ENCODE measurements around the gene RHBDF2. TPM values are rescaled to one million over a fixed set of nuclear protein-coding genes. Genes with fewer than 3 reads are reported as not detected.

RHBDF2 gene
- total RNA-seq, 5 donors from 2014 or later (not counting 1 experiment from before 2014, with no cell fraction given) = 35.2 to 99.0 (median 74.0) TPM

DNA sequence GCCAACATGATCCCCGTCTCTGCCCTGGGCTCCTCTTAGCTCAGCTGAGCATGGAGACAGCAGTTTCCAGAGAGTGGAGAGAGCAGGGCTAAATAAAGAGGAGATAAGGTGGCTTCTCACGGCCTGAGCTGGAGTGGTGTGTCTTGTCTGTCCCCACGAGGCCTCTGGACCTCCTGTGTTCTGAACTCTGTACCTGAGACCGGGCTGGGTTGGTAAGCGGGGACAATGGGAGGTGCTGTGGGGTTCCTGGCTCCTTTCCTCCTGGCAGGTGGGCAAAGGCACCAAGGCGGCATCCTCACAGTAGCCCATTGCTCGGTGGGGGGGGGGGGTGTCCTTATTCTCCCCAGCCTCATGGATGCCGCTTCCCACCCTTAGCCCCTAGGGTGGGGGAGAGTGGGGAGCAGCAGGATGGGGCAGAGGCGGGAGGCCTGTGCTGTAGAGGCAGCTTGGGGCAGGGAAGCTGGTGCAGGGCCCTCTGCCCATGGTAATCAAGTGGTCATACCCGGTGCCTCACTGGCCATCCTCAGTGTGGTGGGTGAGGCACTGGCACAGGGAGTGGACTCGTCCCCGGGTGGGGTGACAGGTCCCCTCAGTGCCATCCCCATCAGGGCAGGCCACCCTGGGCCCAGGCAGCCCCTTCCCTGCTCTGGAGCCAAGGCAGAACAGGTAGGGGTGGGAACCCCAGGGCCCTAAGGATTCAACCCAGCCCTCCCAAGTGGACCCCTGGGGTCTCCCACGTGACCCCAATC is 31.1 kb downstream of the RHBDF2 start:
- H3K36me3 Mint-ChIP-seq = peaks cover 15% of the 10 kb centered on the region
- WGBS (ENCODE audit: insufficient coverage) = 86% methylated on average over 6 of the region's 13 CpGs
- Histone ChIP-seq H3K27me3 (replicated peaks in 1 of 2; ENCODE audit: control insufficient read depth in 2 of 2, extremely low read depth in 1 of 2, insufficient read depth in 2 of 2, low read length in 1 of 2) (no peaks in the 10 kb centered on the region), H3K36me3 (ENCODE audit: control insufficient read depth in 2 of 2, extremely low read depth in 1 of 2, insufficient read depth in 1 of 2, low read length in 1 of 2) (peaks cover 29 to 32% of the 10 kb centered on the region in 2 donors), H3K4me1 (ENCODE audit: control insufficient read depth in 1 of 2, extremely low read depth in 1 of 2, insufficient read depth in 2 of 2, low read length in 2 of 2) (peaks cover 0 to 6% of the 10 kb centered on the region in 2 experiments), H3K9me3 (no peaks in the 10 kb centered on the region), H3K27ac (ENCODE audit: low read length) (no peak overlapping the region), H3K4me3 (ENCODE audit: control insufficient read depth in 1 of 2, extremely low read depth in 1 of 2, low read length in 1 of 2) (no peak overlapping the region)
- ATAC-seq (replicated peaks in 1 of 4) (no peak), DNase-seq (no peak)
- peaks cover 3 to 5% (median 4%) of the 10 kb centered on the region in 3 donors for H3K4me1 Mint-ChIP-seq
- H3K9me3 Mint-ChIP-seq = no peaks in the 10 kb centered on the region
- H3K27ac Mint-ChIP-seq = no peak overlapping the region
- ChIA-PET POLR2A (no interaction called here), CTCF (no interaction called here)
- H3K4me3 Mint-ChIP-seq = no peak overlapping the region
- H3K27me3 Mint-ChIP-seq = no peaks in the 10 kb centered on the region

DNA sequence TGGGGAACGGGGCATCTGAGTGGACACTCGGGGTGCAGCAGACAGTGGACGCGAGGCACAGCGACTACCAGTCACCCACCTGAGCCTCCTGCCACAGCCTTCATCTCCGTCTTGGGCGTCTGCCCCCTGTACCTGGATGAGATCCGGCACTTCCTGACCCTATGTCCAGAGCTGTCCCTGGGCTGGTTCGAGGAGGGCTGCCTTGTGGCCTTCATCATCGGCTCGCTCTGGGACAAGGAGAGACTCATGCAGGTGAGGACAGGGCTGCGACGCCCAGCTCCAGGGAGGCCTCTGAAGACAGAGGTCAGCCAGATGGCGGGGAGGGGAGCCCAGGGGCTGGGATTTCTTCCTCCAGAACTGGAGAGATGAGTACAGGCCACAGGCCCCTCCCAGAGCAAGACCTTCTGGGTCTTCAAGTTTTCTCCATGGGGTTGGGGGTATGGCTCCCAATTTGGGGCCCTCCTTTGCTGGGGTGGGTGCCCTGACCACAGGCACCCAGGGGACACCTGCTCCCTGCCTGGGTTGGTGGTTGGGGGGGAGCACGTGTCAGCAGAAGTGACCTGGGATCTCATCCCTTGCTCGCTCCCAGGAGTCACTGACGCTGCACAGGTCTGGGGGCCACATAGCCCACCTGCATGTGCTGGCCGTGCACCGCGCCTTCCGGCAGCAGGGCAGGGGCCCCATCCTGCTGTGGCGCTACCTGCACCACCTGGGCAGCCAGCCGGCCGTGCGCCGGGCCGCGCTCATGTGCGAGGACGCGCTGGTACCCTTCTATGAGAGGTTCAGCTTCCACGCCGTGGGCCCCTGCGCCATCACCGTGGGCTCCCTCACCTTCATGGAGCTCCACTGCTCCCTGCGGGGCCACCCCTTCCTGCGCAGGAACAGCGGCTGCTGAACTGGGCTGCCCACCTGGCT is 31.9 kb downstream of the RHBDF2 start:
- POLR2A ChIA-PET = no interaction called here
- H3K4me1 Mint-ChIP-seq = peaks cover 3 to 5% (median 4%) of the 10 kb centered on the region in 3 donors
- no peaks in the 10 kb centered on the region for H3K9me3 Mint-ChIP-seq
- CTCF ChIA-PET = no interaction called here
- 95% methylated on average over 34 of the region's 38 CpGs for WGBS (ENCODE audit: insufficient coverage)
- Histone ChIP-seq H3K36me3 (ENCODE audit: control insufficient read depth in 2 of 2, extremely low read depth in 1 of 2, insufficient read depth in 1 of 2, low read length in 1 of 2) (peaks cover 23 to 28% of the 10 kb centered on the region in 2 donors), H3K4me1 (ENCODE audit: control insufficient read depth in 1 of 2, extremely low read depth in 1 of 2, insufficient read depth in 2 of 2, low read length in 2 of 2) (peaks cover 0 to 6% of the 10 kb centered on the region in 2 experiments), H3K27me3 (replicated peaks in 1 of 2; ENCODE audit: control insufficient read depth in 2 of 2, extremely low read depth in 1 of 2, insufficient read depth in 2 of 2, low read length in 1 of 2) (no peaks in the 10 kb centered on the region), H3K4me3 (ENCODE audit: control insufficient read depth in 1 of 2, extremely low read depth in 1 of 2, low read length in 1 of 2) (no peak overlapping the region), H3K9me3 (no peaks in the 10 kb centered on the region), H3K27ac (ENCODE audit: low read length) (no peak overlapping the region)
- H3K4me3 Mint-ChIP-seq = no peak overlapping the region
- peaks cover 14% of the 10 kb centered on the region for H3K36me3 Mint-ChIP-seq
- H3K27ac Mint-ChIP-seq = no peak overlapping the region
- ATAC-seq (replicated peaks in 1 of 4) = no peak
- DNase-seq = no peak
- no peaks in the 10 kb centered on the region for H3K27me3 Mint-ChIP-seq

DNA sequence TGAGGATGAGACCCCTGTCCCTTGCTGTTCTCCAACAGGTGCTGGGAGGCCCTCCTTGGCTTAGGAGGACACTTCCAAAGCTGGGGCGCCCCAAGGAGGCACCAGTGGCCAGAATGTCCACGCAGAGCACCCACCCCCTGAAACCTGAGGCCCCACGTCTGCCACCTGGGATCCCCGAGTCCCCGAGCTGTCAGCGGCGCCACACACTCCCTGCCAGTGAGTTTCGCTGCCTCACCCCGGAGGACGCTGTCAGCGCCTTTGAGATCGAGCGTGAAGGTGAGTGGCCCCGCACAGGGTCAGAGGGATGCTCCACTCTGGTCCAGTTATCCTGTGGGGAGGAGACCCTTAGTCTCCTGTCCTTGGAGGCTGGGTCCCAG is 32.6 kb downstream of the RHBDF2 start:
- Mint-ChIP-seq H3K4me3 (no peak overlapping the region), H3K27ac (no peak overlapping the region), H3K9me3 (no peaks in the 10 kb centered on the region), H3K36me3 (peaks cover 14% of the 10 kb centered on the region), H3K4me1 (peaks cover 3 to 5% (median 4%) of the 10 kb centered on the region in 3 donors), H3K27me3 (no peaks in the 10 kb centered on the region)
- CTCF ChIA-PET = interaction anchor here in 1 of 2 donors (0.7 kb wide), 1 partner anchor 24 kb away, joined by 8 read pairs; no protein-coding TSS in a partner anchor
- peaks cover 16 to 21% of the 10 kb centered on the region in 2 donors for H3K36me3 ChIP-seq (ENCODE audit: control insufficient read depth in 2 of 2, extremely low read depth in 1 of 2, insufficient read depth in 1 of 2, low read length in 1 of 2)
- H3K27ac ChIP-seq (ENCODE audit: low read length) = no peak overlapping the region
- H3K9me3 ChIP-seq = no peaks in the 10 kb centered on the region
- DNase-seq (no peak), ATAC-seq (replicated peaks in 1 of 4) (no peak)
- H3K4me3 ChIP-seq (ENCODE audit: control insufficient read depth in 1 of 2, extremely low read depth in 1 of 2, low read length in 1 of 2) = no peak overlapping the region
- POLR2A ChIA-PET = no interaction called here
- WGBS (ENCODE audit: insufficient coverage) = 91% methylated on average over 10 of the region's 14 CpGs
- H3K4me1 ChIP-seq (ENCODE audit: control insufficient read depth in 1 of 2, extremely low read depth in 1 of 2, insufficient read depth in 2 of 2, low read length in 2 of 2) = peaks cover 0 to 6% of the 10 kb centered on the region in 2 experiments
- no peaks in the 10 kb centered on the region for H3K27me3 ChIP-seq (replicated peaks in 1 of 2; ENCODE audit: control insufficient read depth in 2 of 2, extremely low read depth in 1 of 2, insufficient read depth in 2 of 2, low read length in 1 of 2)

DNA sequence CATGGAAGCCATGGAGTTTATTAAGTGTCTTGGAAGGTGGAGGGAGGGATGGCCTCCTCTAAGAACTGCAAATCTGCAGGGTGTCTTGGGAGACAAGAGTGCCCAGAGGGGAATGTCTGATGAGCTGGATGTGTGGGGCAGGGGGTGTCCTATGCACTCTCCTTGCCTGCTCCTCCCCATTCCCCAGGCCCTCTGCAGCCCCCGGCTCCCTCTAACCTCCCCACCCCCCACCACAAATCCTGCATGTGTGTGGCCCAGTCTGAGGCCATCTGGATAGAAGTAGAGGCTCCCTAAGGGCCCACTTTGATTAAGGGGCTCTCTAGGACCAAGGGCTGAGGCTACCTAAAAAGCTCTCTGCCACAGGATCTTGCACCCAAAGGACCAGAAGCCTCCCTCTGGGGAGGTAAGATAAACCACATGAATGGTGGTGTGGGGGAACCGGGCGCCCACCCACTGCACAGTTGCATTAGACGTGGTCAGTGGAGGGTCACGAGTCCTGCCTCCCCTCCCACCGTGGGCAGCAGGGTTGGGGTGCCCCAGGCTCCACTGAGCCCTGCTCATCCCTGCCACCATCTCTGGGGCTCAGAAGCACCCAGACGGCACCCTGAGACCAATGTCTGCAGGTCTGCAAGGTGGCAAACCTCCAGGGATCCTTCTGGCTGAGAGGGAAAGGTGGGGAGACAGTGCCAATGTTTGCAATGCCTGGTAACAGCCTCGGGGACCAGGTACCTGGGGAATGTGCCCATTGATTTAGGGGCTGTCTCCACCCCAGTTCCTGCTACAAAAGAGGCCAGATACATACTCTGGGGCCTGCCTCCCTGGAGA is 33.2 kb downstream of the RHBDF2 start:
- CTCF ChIA-PET = interaction anchor here (0.6 to 1.8 kb wide), 4 partner anchors 25 to 641 kb away, joined by 4 to 8 read pairs (median 4); partner anchors contain the start of gene RHBDF2 (in 1 of the 2)
- Histone ChIP-seq H3K27me3 (replicated peaks in 1 of 2; ENCODE audit: control insufficient read depth in 2 of 2, extremely low read depth in 1 of 2, insufficient read depth in 2 of 2, low read length in 1 of 2) (no peaks in the 10 kb centered on the region), H3K4me1 (ENCODE audit: control insufficient read depth in 1 of 2, extremely low read depth in 1 of 2, insufficient read depth in 2 of 2, low read length in 2 of 2) (peaks cover 0 to 6% of the 10 kb centered on the region in 2 experiments), H3K4me3 (ENCODE audit: control insufficient read depth in 1 of 2, extremely low read depth in 1 of 2, low read length in 1 of 2) (no peak overlapping the region), H3K9me3 (no peaks in the 10 kb centered on the region), H3K36me3 (ENCODE audit: control insufficient read depth in 2 of 2, extremely low read depth in 1 of 2, insufficient read depth in 1 of 2, low read length in 1 of 2) (peaks cover 10 to 15% of the 10 kb centered on the region in 2 donors), H3K27ac (ENCODE audit: low read length) (no peak overlapping the region)
- Mint-ChIP-seq H3K27me3 (no peaks in the 10 kb centered on the region), H3K4me3 (no peak overlapping the region), H3K36me3 (peaks cover 10% of the 10 kb centered on the region), H3K9me3 (no peaks in the 10 kb centered on the region), H3K27ac (no peak overlapping the region), H3K4me1 (peaks cover 3 to 5% (median 4%) of the 10 kb centered on the region in 3 donors)
- 60% methylated on average over 7 of the region's 8 CpGs for WGBS (ENCODE audit: insufficient coverage)
- DNase-seq = no peak
- ATAC-seq (replicated peaks in 1 of 4) = no peak
- POLR2A ChIA-PET = no interaction called here

DNA sequence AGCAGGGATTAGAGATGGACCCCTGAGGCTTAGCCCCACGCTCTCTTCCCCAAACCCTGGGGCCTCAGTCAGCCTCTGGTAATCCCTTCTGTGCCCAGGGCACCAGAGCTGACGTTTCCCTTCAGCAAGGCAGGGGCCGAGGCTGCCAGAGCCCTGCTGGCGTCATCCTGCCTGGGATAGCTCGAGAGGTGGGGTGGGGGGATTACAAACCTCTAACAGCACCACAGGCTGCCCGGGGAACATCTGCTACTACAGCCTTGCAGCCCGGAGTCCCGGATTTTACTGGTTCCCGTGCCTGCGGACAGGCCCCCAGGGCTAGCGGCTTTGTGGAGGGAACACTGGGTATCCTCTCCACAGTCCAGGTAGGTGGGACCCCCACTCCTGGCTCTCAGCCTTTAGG is 33.9 kb downstream of the RHBDF2 start, which contains the start of gene AANAT:
Gene AANAT, plus strand, starts transcription at position 238 of the 400 bp plus-strand sequence. CDS start 1,144 bp downstream, outside the sequence.
- H3K36me3 ChIP-seq (ENCODE audit: control insufficient read depth in 2 of 2, extremely low read depth in 1 of 2, insufficient read depth in 1 of 2, low read length in 1 of 2) = peaks cover 9 to 14% of the 10 kb centered on the region in 2 donors
- ChIA-PET CTCF (interaction anchor here (0.6 to 1.8 kb wide), 7 partner anchors 34 to 642 kb away, joined by 3 to 5 read pairs (median 4); partner anchors contain the start of gene RHBDF2 (in 1 of the 2)), POLR2A (interaction anchor here in 1 of 2 donors (0.6 kb wide), 1 partner anchor 41 kb away, joined by 10 read pairs; no protein-coding TSS in a partner anchor)
- no peak within 1 kb of the TSS for H3K27ac ChIP-seq (ENCODE audit: low read length)
- H3K4me3 ChIP-seq (ENCODE audit: control insufficient read depth in 1 of 2, extremely low read depth in 1 of 2, low read length in 1 of 2) = no peak within 1 kb of the TSS
- H3K9me3 ChIP-seq = no peaks in the 10 kb centered on the region
- ATAC-seq (replicated peaks in 1 of 4) (no peak), DNase-seq (no peak)
- Mint-ChIP-seq H3K4me3 (no peak within 1 kb of the TSS), H3K27ac (no peak within 1 kb of the TSS), H3K27me3 (no peaks in the 10 kb centered on the region), H3K4me1 (peaks cover 3 to 5% (median 4%) of the 10 kb centered on the region in 3 donors), H3K36me3 (peaks cover 8% of the 10 kb centered on the region), H3K9me3 (no peaks in the 10 kb centered on the region)
- H3K27me3 ChIP-seq (replicated peaks in 1 of 2; ENCODE audit: control insufficient read depth in 2 of 2, extremely low read depth in 1 of 2, insufficient read depth in 2 of 2, low read length in 1 of 2) = peaks cover 0 to 2% of the 10 kb centered on the region in 2 experiments
- H3K4me1 ChIP-seq (ENCODE audit: control insufficient read depth in 1 of 2, extremely low read depth in 1 of 2, insufficient read depth in 2 of 2, low read length in 2 of 2) = peaks cover 0 to 6% of the 10 kb centered on the region in 2 experiments
- 98% methylated on average over 7 of the region's 11 CpGs for WGBS (ENCODE audit: insufficient coverage)

Measured in T-cell (primary cell).